HepG2 (cell line): ENCODE results near the gene GLIS2. TPM values are rescaled to one million over a fixed set of nuclear protein-coding genes. Genes with fewer than 3 reads are reported as not detected.

ENCODE experiments used
- AKNA ChIP-seq: sonication (generic); formaldehyde crosslinking; IDR thresholded peaks from 2 replicates; pipeline ENCODE4 v1.4.0; 2020; ENCODE audit warnings: missing genetic modification reagents, borderline replicate concordance
- ATF2 ChIP-seq: sonication (generic); formaldehyde crosslinking; IDR thresholded peaks from 2 replicates; pipeline ENCODE4 v1.4.0; 2020; ENCODE audit warnings: missing genetic modification reagents
- HBP1 ChIP-seq: IDR thresholded peaks from 2 replicates; pipeline ENCODE4 v1.6.1; 2016; ENCODE audit warnings: low read depth, control low read depth
- HNF1A ChIP-seq, 2 experiments: sonication (generic) in 1 of 2; formaldehyde crosslinking in 1 of 2; IDR thresholded peaks; 2 replicates each; pipeline versions ENCODE4 v1.4.0 to v1.6.1; 2016 to 2020; ENCODE audit warnings: borderline replicate concordance in 1 of 2, low read depth in 1 of 2, mild to moderate bottlenecking in 1 of 2, missing genetic modification reagents in 1 of 2
- KLF13 ChIP-seq: sonication (generic); formaldehyde crosslinking; IDR thresholded peaks from 2 replicates; pipeline ENCODE4 v1.4.0; 2020; ENCODE audit warnings: mild to moderate bottlenecking, missing genetic modification reagents
- PHB2 ChIP-seq: fragments of 450-650 bp; IDR thresholded peaks from 2 replicates; pipeline ENCODE4 v1.6.1; 2018; ENCODE audit not compliant: partially characterized antibody
- TARDBP ChIP-seq: sonication (generic); formaldehyde crosslinking; IDR thresholded peaks from 2 replicates; pipeline ENCODE4 v1.8.0; 2022; ENCODE audit warnings: mild to moderate bottlenecking, missing genetic modification reagents
- THAP11 ChIP-seq: IDR thresholded peaks from 2 replicates; pipeline ENCODE4 v1.6.1; 2016; ENCODE audit warnings: missing biosample characterization, missing genetic modification reagents
- ZBTB4 ChIP-seq: sonication (generic); formaldehyde crosslinking; IDR thresholded peaks from 2 replicates; pipeline ENCODE4 v1.4.0; 2020; ENCODE audit warnings: missing genetic modification reagents, mild to moderate bottlenecking, borderline replicate concordance
- ZNF652 ChIP-seq: IDR thresholded peaks from 2 replicates; pipeline ENCODE4 v1.6.1; 2016; ENCODE audit warnings: low read depth, borderline replicate concordance
- ZNF891 ChIP-seq: sonication (generic); formaldehyde crosslinking; IDR thresholded peaks from 2 replicates; pipeline ENCODE4 v1.5.0; 2020; ENCODE audit warnings: mild to moderate bottlenecking, missing genetic modification reagents
- polyA plus RNA-seq, 8 experiments: library from polyadenylated mRNA; depleted of rRNA in 3 of 8; stranded (reverse) in 7 of 8; unstranded in 1 of 8; fragments of >200 nt; fragmentation: Illumina TruSeq in 4 of 8; extraction: Trizol in 4 of 8; gene quantifications; 2 replicates each; pipeline versions ENCODE4 v1.2.1 to v1.2.3, GENCODE V29; 2011 to 2016; ENCODE audit warnings: low read depth in 4 of 8, missing spikeins in 1 of 8, mixed read lengths in 1 of 8; ENCODE audit not compliant: insufficient read depth in 1 of 8
- total RNA-seq, 5 experiments: library from RNA; depleted of rRNA; stranded (reverse); fragments of >200 nt; fragmentation: Illumina TruSeq; extraction: Trizol; gene quantifications; 2 replicates each; pipeline ENCODE4 v1.2.3, GENCODE V29; 2016; ENCODE audit warnings: low read depth in 1 of 5

GLIS2 gene
- total and polyA plus RNA-seq, 2 of the 13 experiments (the other 11 are each of a cell fraction or from before 2014, with no cell fraction given), result 0.28 to 0.29 TPM

GRCh38 chr16:4328046-4328781 lies 12.3 kb downstream of the GLIS2 start (continued):
- TF ChIP-seq AKNA (no peak), KLF13 (CRISPR knock-in tag) (no peak), ATF2 (CRISPR knock-in tag) (0 out of 2 replicates have a peak, but pooled peaks have one; percentile 24), ZNF891 (CRISPR knock-in tag) (no peak), HBP1 (CRISPR knock-in tag) (no peak), ZNF652 (peak; percentile 36; the same call in 1 of the 2 replicates), ZBTB4 (CRISPR knock-in tag) (peak; percentile 79; the same call in 1 of the 2 replicates), THAP11 (CRISPR knock-in tag) (peak; percentile 64), TARDBP (peak; percentile 86), HNF1A (IDR thresholded peaks at IDR 0.05; ENCODE audit: low read depth) (no peak), HNF1A (CRISPR knock-in tag; IDR thresholded peaks at IDR 0.05; ENCODE audit: borderline replicate concordance) (no peak; the same call in 1 of the 2 replicates), PHB2 (no peak)
